HG03175 (cell line): ENCODE results near the gene NAGS.
"Not testable (repeated sequence)": the region's sequence is repeated elsewhere in the genome, so short reads cannot be mapped to it uniquely, and the experiment has no call there.

Experiments used
- ATAC-seq: cut with Tn5 transposase; IDR thresholded peaks from one replicate; pipeline ENCODE4 v1.9.1; 2021; ENCODE audit warnings: mild to moderate bottlenecking, moderate library complexity; ENCODE audit not compliant: unreplicated experiment

The NAGS gene

DNA sequence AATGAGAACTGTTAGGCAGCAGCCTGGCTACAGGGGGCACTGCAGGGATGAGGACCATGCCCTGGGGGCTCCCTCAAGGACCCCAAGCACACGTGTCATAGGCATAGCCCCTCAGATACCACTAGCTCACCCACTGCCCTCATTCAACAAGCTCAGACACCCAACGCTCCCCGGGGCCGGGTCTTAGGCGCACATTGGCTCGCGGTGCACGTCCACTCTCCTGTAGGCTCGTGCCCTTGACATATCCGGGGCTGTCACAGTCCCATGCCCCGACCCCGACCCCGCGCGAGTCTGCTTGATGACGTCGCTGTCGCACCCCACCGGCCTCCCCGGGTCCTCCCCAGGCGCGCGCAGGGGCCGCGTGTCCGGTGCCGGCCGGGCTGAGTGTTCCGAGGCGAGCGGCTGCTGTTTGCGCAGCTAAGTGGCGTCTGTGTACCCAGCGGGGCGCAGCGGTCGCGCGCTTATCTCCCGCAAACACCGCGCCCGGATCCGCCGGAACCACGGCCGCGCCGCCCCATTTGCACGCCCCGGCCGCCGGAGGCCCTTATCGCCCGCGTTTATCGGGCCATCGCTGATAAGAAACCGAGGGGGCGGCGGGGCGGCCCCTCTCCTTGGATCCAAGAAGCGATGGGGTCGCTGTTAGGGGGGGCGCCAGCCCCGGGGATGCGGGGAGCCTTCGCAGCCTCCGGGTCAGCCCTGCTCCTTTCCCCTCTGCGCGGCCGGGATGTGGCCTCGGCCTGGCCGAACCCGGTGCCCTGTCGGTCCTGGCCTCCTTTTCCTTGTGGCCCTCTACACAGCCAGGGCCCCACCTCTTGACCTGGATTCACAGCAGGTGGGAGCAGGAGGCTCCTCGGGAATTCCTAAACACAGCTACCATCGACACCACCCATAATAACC, 20.7 kb upstream of the NAGS start:
- ATAC-seq, result no peak

DNA sequence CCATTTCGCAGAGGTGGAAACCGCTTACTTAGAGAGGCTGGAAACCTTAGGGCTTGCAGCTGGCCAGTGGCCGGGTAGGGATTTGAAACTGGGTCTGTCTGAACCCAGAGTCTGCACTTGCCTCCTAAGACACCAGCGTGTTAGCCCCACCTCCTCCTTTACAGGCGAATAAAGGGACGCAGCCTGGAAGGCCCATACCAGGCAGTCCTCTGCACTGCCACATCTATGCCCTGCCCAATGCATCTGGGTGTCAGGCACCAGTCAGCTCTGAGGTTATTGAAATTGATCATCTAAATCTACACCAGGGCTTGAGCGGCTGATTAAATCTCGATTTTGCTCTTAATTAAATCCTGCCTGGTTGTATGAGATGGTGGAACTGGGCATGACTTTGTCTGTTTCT, 19.9 kb upstream of the NAGS start:
- no peak for ATAC-seq

DNA sequence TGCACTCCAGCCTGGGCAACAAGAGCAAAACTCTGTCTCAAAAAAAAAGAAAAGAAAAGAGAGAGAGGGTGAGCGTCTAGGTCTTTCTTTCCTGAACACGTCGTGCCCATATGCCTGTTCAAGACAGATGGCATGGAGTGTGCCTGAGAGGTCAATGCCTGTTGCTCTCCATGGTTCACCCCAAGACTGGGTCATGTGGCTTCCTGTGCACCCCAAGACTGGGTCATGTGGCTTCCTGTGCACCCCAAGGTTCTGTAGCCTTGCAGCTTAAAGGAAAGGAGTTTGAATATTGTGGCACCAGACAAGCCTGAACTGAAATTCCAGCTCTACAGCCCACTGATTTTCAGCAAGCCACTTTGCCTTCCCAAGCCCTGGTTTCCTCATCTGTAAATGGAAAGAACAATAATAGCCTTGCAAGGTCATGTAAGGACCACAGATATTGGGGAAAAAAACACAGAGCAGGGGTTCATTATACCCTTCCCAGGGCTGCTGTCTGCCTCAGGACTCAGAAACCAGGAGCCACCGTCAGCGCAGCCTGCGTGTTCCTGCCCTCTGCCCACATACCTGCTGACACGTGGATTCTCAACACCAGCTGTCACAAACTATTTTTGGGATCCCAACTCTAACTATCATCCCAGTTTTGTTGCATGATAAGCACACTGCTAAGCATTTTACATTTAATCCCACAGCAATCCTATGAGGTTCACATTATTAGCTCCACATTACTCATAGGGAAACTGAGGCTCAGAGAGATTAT, 18.0 kb upstream of the NAGS start:
- no peak for ATAC-seq

DNA sequence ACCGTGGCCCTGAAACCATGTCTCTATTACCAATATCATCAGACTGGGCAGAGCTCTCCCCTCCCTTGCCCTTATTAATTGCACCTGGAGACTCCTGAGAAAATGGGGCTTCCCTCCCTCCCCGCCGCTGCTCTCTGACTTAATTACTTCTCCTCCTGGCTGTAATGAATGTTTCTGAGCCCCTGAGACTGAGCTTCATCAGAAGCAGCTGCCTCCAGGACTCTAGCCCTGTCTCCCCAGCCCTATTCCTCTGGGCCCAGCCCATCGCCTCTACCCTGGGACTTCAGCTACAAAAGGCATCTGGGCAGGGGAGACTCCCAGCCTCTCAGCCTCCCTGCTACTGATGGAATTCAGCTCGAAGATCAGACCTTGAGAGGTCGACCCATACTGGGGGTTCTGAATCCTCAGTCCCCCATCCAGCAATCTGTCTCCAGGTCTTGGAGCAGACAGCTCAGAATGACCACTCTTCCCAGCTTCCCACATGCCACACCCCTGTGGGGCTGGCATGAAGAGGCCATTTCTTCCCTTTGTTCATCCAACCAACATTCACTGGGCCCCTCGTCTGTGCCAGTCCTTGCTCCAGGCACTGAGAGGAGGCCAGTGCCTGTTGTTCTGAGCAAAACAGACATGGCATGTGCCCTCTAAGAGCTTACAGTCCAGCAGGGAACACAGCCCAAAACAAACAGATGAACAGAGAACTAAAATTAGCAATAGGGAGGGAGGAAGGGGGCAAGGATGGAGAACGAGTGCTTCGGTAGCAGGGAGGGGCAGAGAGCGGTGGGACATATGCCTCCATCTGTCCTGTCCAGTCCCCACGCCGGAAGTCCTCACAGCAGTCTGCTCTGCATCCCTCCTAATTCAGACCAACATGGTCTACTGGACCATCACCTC, 17.0 kb upstream of the NAGS start:
- ATAC-seq, result no peak

DNA sequence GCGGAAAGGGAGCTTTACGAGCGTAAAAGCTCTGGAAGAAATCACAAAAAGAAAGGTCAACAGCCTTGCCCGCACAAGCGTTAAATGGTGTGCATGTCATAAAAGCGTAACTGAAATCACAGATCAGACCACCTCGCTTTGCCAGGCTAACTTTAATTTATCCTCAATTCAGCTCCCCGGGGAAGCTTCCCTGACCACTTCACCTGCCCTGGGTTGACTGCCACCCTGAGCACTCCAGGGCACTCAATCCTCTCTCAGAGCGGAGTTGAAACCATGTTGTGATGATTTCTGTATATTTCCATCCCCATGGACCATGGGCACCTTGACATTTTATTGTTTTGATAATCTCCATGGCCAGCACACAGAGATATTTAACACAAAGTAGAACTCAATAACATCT, 16.1 kb upstream of the NAGS start:
- no peak for ATAC-seq

DNA sequence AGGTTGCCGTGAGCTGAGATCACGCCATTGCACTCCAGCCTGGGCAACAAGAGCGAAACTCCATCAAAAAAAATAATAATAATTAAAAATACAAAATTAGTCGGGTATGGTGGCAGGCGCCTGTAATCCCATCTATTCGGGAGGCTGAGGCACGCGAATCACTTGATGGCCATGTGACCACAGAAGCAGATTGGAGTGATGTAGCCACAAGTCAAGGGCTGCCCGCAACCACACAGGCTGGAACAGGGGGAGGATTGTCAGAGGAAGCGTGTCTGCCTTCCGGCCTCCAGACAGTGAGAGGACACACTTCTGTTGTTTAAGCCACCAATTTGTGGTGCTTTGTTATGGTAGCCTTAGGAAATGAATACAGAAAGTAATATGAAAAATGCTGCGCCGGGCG, 11.8 kb upstream of the NAGS start:
- no peak for ATAC-seq

DNA sequence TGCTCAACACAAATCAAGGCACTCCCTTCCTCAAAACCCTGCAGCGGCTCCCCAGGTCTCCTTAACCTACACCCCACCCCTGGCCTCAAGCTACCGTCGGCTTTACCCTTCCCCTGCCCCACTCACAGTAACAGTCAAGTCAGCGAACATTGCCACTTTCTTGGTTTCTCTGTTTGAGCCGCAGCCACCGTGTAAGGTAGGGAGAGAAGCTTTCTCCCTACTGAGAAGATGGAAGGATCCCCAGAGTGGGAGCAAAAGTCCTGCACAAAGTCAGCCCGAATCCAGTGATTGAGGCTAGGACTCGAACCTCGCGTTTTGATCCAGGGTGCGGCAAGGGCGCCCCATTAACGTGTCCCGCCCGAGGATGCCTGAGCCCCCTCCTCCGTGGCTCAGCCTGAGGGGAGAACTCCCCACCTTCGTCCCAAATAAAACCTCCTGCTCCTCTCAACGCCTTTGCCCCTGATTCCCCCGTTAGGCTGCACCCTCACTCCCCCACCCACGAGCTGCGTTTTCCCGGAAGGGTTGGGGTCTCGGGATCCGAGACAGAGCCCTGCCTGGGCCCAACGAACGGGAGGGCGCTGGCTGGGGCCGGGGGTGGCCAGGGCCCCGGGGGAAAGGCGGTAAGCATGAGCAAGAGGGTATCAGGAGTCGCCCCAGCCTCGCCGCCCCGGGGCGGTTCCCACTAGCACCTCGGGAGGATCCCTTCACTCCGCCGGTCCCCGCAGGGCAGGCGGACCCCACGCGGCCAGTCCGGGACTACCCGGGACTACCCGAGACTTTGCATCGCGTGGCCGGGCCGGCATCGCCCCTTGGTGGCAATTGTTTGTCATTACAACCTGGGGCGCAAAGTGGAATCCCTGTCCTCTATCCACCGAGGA, 9.9 kb upstream of the NAGS start:
- ATAC-seq, result no peak

DNA sequence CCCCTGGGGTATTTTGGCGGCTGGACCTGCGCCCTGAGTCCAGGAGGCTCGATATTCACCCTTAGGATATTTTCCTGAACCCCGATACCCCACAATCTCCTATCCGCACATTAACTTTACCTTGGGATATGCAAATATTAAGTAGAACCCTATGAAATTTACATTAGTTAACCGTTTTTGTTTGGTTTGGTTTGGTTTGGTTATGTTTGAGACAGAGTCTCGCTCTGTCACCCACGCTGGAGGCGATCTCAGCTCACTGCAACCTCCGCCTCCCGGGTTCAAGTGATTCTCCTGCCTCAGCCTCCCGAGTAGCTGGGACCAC, 9.3 kb upstream of the NAGS start:
- ATAC-seq, result no peak

DNA sequence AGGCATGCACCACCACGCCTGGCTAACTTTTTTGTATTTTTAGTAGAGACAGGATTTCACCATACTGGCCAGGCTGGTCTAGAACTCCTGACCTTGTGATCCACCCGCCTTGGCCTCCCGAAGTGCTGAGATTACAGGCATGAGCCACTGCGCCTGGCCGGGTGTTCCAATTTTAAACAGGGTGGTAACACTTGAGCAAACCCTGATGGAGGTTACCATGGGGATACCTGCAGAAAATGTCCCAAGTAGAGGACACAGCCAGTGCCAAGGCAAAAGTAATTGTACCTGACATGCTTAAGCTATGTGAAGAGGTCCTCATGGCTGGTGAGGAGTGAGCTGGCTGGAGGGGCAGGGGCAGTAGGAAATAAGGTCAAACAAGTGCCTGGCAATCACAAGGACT, 7.2 kb upstream of the NAGS start:
- ATAC-seq, result not testable (repeated sequence)

DNA sequence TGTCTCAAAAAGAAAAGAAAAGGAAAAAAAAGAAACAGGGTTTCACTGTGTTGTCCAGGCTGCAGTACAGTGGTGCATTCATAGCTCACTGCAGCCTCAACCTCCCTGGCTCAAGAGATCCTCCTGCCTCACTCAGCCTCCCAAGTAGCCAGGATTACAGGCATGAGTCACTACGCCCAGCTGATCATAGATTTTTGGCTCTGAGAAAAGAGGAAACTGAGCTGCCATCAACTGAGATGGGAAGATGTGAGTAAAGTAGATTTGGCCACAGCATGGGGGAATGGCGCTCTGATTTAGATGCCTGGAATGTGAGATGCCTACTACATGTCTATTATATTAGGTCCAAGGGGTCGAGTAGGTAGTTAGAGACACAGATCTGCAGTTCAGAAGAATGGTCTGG, 5.9 kb upstream of the NAGS start:
- no peak for ATAC-seq

DNA sequence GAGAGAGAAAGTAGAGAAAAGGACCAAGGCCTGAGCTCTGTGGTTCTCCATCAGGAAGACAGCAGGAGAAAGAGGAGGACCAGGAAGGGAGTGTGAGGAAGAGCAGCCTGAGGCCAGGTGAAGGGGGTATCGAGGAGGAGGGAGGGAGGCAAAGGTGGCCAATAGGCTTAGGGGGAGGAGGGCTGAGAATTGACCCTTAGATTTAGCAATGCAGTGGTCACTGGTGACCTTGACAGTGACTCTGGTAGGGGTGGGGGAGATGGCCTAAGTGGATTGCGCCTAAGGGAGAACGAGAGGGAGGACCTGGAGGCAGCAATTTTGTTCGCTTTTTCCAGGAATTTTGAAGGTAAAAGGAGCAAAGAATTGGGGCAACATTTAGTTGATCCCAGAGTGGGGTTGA, 5.4 kb upstream of the NAGS start:
- no peak for ATAC-seq

DNA sequence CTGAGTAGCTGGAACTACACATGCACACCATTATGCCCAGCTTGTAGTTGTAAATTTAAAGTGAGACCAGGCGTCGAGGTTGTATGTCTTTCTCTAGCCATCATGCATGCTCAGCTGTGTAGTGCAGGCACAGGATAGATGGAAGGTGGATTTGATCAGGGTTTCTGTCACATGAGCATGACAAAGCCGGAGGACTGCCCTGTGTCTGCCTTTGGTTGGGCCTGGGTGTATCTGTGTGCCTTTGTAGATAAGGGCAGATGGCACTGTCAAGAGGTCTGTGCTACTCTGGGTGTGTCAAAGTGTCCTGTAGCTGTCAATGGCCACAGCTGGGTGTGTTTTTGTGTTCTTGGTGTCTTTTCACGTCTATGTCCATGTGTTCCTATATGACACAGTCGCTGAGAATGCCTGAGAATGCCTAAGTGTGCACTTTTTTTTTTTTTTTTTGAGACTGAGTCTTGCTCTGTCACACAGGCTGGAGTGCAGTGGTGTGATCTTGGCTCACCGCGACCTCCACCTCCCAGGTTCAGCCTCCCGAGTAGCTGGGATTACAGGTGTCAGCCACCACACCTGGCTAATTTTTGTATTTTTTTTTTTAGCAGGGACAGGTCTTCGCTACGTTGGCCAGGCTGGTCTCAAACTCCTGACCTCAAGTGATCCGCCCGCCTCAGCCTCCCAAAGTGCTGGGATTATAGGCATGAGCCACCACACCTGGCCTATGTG, 4.1 kb upstream of the NAGS start:
- ATAC-seq, result no peak

DNA sequence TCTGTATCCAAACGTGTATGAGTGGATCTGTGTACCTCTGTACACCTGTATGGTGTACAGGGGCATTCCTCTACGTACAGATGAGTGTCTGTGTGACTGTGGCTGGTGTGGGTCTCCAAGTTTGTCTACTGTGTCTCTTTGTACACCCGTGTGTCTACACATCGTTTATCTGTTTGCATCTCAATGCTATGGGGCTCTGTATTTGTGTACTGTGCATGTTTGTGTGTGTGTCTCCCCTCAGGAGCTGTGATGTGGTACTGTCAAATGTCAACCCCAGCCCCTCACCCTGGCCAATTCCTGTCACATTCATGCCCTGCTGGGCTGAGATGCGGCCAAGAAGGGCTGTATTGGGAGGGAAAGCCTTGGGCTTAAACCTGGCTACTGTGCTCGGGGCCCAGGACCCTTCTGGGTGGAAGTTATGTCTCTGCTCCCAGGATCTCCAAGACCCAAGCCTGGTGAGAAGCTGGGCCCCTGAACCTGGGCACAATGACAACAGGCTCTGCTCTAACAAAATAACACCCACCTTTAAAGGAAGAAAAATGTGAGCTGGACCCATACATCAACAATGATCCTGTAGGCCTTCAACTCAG, 3.5 kb upstream of the NAGS start:
- no peak for ATAC-seq

DNA sequence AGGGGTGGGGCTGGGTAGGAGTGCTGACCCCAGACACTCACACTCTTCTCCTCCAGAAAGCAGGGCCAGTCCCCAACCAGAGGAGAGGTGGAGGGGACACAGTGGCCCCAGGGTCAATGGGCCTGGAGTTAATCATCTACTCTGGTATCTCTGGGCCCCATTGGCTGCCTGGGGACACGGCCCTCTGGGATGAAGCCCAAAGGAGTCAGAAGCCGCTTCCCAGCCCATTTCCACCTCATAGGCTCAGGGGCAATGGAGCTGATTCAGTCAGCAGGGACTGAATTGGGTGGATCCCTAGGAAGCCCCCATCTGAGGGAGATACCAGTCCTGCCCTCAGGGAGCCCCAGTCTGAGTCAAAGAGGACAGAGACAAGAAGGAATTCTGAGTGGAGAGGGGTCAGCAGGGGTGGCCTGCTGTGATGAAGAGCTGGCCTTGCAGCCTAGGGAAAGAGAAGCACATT, 2.9 kb upstream of the NAGS start:
- ATAC-seq, result no peak

DNA sequence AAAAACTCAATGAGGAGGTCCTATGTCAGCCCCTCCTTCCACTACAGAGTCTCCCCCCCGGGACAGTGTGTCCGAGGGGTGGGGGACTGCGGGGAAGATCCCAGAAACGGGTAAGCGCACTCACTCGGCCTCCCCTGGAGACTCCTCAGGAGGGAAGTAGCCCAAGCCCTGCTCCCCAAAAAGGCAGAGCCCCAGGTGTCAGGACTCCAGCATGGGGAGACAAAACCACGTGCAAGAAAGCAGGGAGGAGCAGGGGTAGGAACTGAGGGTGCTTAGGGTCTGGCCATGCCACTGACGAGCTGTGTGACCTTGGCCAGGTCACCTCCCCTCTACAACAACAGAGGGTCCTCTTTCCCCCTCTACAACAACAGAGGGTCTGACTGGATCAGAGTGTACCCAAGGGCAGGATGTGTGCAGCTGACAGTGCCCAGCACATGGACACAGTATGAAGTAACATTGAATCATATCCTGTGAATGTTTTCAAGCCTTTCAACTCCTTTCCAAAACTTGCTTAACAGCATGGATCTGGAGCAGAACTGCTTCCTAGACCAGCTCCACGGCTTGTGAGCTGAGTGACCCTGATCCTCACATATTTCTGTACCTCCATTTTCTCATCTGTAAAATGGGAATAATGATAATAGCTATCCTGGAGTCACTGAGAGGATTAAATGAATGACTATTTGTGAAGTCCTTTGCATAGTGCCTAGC, 2.1 kb upstream of the NAGS start:
- no peak for ATAC-seq

DNA sequence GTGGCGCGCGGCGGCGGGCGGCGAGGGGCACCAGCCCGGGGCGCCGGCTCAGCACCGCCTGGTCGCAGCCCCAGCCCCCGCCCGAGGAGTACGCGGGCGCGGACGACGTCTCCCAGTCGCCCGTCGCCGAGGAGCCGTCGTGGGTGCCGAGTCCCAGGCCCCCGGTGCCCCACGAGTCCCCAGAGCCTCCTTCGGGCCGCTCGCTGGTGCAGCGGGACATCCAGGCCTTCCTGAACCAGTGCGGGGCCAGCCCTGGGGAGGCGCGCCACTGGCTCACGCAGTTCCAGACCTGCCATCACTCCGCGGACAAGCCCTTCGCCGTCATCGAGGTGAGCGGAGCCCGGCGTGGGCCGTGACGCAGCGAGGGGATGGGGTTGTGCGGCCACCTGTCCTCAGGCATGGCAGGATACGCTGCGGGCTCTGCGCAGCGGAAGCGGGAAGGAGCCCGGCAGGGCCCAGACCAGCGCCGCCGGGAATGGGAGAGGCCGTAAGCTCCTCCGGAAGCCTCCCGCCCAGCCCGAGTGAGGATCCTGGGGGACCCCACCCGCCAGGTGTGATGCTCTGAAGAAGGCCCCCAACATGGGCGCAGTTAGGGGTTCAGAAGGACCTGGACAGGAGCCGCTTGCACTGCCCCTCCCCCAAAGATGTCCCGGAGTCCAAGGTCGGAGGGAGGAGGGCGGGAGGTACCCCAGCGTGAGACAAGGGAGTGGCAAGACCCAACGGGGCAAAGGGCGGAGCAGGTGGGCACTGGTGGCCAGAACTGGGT, 522 bp downstream of the NAGS start:
- ATAC-seq, result no peak

DNA sequence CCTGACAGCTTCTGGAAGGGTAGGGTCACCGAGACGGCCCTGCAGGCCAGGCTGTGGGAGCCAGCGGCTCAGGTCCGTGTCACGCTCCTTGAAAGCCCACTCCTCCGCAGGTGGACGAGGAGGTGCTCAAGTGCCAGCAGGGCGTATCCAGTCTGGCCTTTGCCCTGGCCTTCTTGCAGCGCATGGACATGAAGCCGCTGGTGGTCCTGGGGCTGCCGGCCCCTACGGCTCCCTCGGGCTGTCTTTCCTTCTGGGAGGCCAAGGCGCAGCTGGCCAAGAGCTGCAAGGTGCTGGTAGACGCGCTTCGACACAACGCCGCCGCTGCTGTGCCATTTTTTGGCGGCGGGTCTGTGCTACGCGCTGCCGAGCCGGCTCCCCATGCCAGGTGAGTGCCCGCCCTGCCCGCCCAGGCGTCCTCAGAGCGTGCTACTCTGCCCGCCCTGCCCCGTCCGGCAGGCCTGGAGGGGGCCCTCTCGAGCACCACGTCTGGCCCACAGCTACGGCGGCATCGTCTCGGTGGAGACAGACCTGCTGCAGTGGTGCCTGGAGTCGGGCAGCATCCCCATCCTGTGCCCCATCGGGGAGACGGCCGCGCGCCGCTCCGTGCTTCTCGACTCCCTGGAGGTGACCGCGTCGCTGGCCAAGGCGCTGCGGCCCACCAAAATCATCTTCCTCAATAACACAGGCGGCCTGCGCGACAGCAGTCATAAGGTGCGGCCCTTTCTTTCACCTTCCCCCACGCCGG, 1.3 kb downstream of the NAGS start:
- no peak for ATAC-seq
